ENCODE results near the gene ST14.

ST14 gene

GRCh38 chr11:130165601-130166456, 6.2 kb downstream of the ST14 start:
- Histone ChIP-seq H3K4me3 (replicated peaks; ENCODE audit: insufficient read depth, low read length) (no peak overlapping the region), H3K27me3 (ENCODE audit: insufficient read depth, poor library complexity, severe bottlenecking) (peaks cover 3% of the 10 kb centered on the region), H3K27ac (replicated peaks) (no peak overlapping the region)
- TF ChIP-seq, protein P1, sequence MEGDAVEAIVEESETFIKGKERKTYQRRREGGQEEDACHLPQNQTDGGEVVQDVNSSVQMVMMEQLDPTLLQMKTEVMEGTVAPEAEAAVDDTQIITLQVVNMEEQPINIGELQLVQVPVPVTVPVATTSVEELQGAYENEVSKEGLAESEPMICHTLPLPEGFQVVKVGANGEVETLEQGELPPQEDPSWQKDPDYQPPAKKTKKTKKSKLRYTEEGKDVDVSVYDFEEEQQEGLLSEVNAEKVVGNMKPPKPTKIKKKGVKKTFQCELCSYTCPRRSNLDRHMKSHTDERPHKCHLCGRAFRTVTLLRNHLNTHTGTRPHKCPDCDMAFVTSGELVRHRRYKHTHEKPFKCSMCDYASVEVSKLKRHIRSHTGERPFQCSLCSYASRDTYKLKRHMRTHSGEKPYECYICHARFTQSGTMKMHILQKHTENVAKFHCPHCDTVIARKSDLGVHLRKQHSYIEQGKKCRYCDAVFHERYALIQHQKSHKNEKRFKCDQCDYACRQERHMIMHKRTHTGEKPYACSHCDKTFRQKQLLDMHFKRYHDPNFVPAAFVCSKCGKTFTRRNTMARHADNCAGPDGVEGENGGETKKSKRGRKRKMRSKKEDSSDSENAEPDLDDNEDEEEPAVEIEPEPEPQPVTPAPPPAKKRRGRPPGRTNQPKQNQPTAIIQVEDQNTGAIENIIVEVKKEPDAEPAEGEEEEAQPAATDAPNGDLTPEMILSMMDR (IDR thresholded peaks at IDR 0.05; ENCODE audit: insufficient read depth, low read length) = no peak
- TF ChIP-seq POLR2AphosphoS5 (IDR thresholded peaks at IDR 0.05; ENCODE audit: low read depth) (peak; percentile 53; the same call in 1 of the 2 replicates), GABPA (IDR thresholded peaks at IDR 0.05; ENCODE audit: low read depth) (peak; percentile 19; the same call in 1 of the 2 replicates), SPI1 (IDR thresholded peaks at IDR 0.05; ENCODE audit: borderline replicate concordance, low read depth) (peak; percentile 94), REST (IDR thresholded peaks at IDR 0.05; ENCODE audit: insufficient replicate concordance, low read depth) (no peak)
- DNase-seq (ENCODE audit: low read depth in 1 of 2, low spot score in 1 of 2) = peak; percentile 47 to 86

DNA sequence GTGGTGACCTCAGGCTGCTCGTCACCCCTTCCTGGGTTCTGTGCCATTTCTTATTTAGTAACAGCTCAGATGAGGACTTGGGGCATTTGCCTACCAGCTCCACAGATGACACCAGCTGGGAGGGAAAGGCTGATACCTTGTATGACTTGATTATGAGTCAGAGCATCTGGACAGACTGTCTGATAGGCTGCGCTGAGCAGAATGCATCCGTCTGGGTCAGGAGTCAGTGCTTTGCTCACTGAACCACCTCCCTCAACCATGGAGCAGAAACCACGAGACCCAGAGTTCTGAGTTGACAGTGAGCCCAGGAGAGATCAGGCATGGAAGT, 6.8 kb downstream of the ST14 start:
- H3K27ac ChIP-seq (replicated peaks) = no peak overlapping the region
- TF ChIP-seq GABPA (IDR thresholded peaks at IDR 0.05; ENCODE audit: low read depth) = no peak
- TF ChIP-seq, protein P1 (IDR thresholded peaks at IDR 0.05; ENCODE audit: insufficient read depth, low read length) = no peak
- no peak for TF ChIP-seq SPI1 (IDR thresholded peaks at IDR 0.05; ENCODE audit: borderline replicate concordance, low read depth)
- TF ChIP-seq POLR2AphosphoS5 (IDR thresholded peaks at IDR 0.05; ENCODE audit: low read depth) = no peak
- TF ChIP-seq REST (IDR thresholded peaks at IDR 0.05; ENCODE audit: insufficient replicate concordance, low read depth) = no peak
- DNase-seq (ENCODE audit: low read depth in 1 of 2, low spot score in 1 of 2) = no peak
- H3K4me3 ChIP-seq (replicated peaks; ENCODE audit: insufficient read depth, low read length) = no peak overlapping the region
- H3K27me3 ChIP-seq (ENCODE audit: insufficient read depth, poor library complexity, severe bottlenecking) = no peaks in the 10 kb centered on the region

GRCh38 chr11:130167146-130167545, 7.6 kb downstream of the ST14 start:
- H3K27ac ChIP-seq (replicated peaks) = no peak overlapping the region
- no peaks in the 10 kb centered on the region for H3K27me3 ChIP-seq (ENCODE audit: insufficient read depth, poor library complexity, severe bottlenecking)
- DNase-seq (ENCODE audit: low read depth in 1 of 2, low spot score in 1 of 2) = no peak
- no peak overlapping the region for H3K4me3 ChIP-seq (replicated peaks; ENCODE audit: insufficient read depth, low read length)
- TF ChIP-seq POLR2AphosphoS5 (IDR thresholded peaks at IDR 0.05; ENCODE audit: low read depth) = no peak
- TF ChIP-seq GABPA (IDR thresholded peaks at IDR 0.05; ENCODE audit: low read depth) = no peak
- TF ChIP-seq REST (IDR thresholded peaks at IDR 0.05; ENCODE audit: insufficient replicate concordance, low read depth) = no peak
- no peak for TF ChIP-seq SPI1 (IDR thresholded peaks at IDR 0.05; ENCODE audit: borderline replicate concordance, low read depth)
- TF ChIP-seq, protein P1 (IDR thresholded peaks at IDR 0.05; ENCODE audit: insufficient read depth, low read length) = no peak
